DOHH2 (cell line): ENCODE data around the gene PLAAT3.

Source experiments
- EZH2phosphoT487 ChIP-seq: fragments of 200-600 bp; sonication (generic); IDR thresholded peaks from 2 replicates; pipeline ENCODE4 v1.6.1; 2017; ENCODE audit warnings: borderline replicate concordance, mild to moderate bottlenecking, antibody characterized with exemption, low read length, moderate library complexity, mixed read lengths
- TF ChIP-seq, protein P1 (sequence below): fragments of 200-600 bp; sonication (generic); IDR thresholded peaks from one replicate; pipeline ENCODE4 v1.5.1; 2014; ENCODE audit warnings: antibody characterized with exemption, mild to moderate bottlenecking, low read depth, low read length; ENCODE audit not compliant: poor library complexity, severe bottlenecking

DNA sequence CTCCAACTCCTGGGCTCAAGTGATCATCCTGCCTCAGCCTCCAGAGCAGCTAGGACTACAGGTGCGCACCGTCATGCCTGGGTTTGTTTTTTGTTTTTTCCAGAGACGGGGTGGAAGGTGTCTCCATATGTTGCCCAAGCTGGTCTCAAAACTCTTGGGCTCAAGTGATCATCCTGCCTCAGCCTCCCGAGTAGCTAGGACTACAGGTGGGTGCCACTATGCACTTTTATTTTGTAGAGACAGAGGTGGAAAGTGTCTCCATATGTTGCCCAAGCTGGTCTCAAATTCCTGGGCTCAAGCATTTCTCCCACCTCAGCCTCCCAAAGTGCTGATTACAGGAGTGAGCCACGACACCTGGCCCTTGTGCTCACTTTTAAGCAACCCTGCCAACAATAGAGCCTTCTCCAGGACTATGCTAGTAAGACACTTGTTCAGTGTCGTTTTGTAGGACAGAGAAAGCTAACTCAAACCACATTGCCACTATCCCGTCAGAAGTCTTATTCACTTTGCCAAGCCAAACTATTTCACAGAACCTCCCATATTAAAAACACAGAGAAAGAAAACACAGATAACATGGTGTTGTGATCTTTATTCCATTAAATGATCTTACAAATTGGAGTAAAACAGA lies 9.4 kb upstream of the PLAAT3 start:
- TF ChIP-seq, protein P1, sequence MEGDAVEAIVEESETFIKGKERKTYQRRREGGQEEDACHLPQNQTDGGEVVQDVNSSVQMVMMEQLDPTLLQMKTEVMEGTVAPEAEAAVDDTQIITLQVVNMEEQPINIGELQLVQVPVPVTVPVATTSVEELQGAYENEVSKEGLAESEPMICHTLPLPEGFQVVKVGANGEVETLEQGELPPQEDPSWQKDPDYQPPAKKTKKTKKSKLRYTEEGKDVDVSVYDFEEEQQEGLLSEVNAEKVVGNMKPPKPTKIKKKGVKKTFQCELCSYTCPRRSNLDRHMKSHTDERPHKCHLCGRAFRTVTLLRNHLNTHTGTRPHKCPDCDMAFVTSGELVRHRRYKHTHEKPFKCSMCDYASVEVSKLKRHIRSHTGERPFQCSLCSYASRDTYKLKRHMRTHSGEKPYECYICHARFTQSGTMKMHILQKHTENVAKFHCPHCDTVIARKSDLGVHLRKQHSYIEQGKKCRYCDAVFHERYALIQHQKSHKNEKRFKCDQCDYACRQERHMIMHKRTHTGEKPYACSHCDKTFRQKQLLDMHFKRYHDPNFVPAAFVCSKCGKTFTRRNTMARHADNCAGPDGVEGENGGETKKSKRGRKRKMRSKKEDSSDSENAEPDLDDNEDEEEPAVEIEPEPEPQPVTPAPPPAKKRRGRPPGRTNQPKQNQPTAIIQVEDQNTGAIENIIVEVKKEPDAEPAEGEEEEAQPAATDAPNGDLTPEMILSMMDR: no peak
- TF ChIP-seq EZH2phosphoT487: no peak
